ENCODE results near the gene MEGF6.

MEGF6 gene

DNA sequence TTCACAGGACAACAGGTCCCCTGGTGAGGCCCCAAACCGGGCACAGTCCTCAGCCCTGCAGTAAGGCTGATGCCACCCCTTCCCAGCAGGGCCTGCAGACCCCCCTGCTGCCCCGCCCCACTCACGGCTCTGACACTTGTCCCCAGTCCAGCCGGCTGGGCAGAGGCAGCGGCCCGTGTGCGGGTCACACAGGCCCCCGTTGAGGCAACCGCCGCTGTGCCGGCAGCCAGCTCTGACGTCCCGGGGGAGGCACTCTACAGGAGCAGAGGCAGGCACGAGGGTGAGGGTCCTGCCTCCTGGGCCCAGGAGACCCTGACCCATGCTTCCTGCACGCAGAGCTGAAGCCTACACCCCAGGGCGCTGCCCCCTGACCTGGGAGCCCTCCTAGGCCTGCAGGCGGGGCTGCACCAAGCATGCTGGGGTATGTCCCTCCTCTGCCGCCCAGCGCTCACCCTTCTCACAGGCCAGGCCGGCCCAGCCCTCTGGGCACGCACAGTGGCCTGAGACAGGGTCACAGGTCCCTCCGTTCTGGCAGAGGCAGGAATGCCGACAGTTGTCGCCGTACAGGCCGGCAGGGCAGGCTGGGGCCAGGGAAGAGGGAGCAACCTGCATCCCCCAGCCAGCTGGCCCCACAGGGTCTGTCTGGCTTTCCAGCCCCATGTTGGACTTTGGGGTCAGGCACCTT, 112.9 kb downstream of the MEGF6 start:
- 0 out of 2 replicates have a peak overlapping the region, but pooled peaks have one; percentile 5 for H3K9ac ChIP-seq
- H4K20me1 ChIP-seq = peaks cover 100% of the 10 kb centered on the region
- H3K27ac ChIP-seq = 0 out of 2 replicates have a peak overlapping the region, but pooled peaks have one; percentile 8
- H3K4me3 ChIP-seq = no peak overlapping the region
- no peaks in the 10 kb centered on the region for H3K9me3 ChIP-seq
- H3K36me3 ChIP-seq = peaks cover 36% of the 10 kb centered on the region
- peaks cover 94% of the 10 kb centered on the region for H3K4me1 ChIP-seq
- peak overlapping the region; percentile 71 for H3K4me2 ChIP-seq
- no peak for TF ChIP-seq Cebpa-rat (IDR thresholded peaks at IDR 0.05)
- H3K27me3 ChIP-seq = no peaks in the 10 kb centered on the region

DNA sequence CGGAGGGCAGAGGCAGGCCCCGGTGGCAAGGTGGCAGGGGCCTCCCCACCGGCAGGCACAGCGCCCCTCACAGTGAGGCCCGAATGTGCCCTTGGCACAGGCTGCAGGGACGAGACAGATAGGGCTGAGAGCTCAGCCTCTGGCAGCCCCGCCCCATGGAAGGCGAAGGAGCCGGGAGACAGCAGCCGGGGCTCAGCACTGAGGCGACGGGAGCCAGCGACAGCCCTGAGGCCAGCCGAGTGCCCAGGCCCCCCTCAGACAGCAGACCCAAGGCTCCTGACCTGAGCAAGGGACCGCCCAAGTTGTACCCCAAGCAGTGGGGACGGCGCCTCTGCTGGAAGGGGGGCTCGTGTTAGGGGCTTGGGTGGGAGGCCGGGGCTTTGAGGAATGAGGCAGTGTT, 113.8 kb downstream of the MEGF6 start:
- TF ChIP-seq Cebpa-rat (IDR thresholded peaks at IDR 0.05) = no peak
- Histone ChIP-seq H3K4me1 (peaks cover 85% of the 10 kb centered on the region), H3K9ac (no peak overlapping the region), H3K36me3 (peaks cover 37% of the 10 kb centered on the region), H4K20me1 (peaks cover 100% of the 10 kb centered on the region), H3K4me2 (peak overlapping the region; percentile 71), H3K27ac (peak overlapping the region; percentile 8; the same call in 1 of the 2 replicates), H3K4me3 (no peak overlapping the region), H3K9me3 (no peaks in the 10 kb centered on the region), H3K27me3 (no peaks in the 10 kb centered on the region)

DNA sequence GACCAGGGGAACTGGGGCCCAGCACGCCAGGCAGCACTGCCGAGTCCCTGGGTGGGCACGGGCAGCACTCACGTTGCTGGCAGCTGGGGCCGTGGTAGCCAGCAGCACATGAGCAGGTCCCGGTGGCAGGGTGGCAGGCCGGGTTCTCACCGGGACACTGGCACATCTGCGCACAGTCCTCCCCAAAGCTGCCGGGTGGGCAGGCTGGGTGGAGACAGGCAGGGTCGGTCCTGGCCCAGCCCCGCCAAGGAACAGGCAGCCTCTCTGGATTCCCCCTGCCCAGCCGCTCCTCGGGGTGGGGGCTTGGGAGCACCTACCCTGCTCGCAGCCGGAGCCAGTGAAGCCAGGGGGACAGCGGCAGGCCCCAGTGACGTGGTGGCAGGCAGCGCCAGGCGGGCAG, 114.4 kb downstream of the MEGF6 start:
- Histone ChIP-seq H3K4me1 (peaks cover 81% of the 10 kb centered on the region), H3K4me2 (peak overlapping the region; percentile 71), H3K9me3 (no peaks in the 10 kb centered on the region), H3K27me3 (no peaks in the 10 kb centered on the region), H4K20me1 (peaks cover 100% of the 10 kb centered on the region), H3K27ac (no peak overlapping the region; the same call in 1 of the 2 replicates), H3K36me3 (peaks cover 37% of the 10 kb centered on the region), H3K9ac (no peak overlapping the region), H3K4me3 (no peak overlapping the region)
- no peak for TF ChIP-seq Cebpa-rat (IDR thresholded peaks at IDR 0.05)

DNA sequence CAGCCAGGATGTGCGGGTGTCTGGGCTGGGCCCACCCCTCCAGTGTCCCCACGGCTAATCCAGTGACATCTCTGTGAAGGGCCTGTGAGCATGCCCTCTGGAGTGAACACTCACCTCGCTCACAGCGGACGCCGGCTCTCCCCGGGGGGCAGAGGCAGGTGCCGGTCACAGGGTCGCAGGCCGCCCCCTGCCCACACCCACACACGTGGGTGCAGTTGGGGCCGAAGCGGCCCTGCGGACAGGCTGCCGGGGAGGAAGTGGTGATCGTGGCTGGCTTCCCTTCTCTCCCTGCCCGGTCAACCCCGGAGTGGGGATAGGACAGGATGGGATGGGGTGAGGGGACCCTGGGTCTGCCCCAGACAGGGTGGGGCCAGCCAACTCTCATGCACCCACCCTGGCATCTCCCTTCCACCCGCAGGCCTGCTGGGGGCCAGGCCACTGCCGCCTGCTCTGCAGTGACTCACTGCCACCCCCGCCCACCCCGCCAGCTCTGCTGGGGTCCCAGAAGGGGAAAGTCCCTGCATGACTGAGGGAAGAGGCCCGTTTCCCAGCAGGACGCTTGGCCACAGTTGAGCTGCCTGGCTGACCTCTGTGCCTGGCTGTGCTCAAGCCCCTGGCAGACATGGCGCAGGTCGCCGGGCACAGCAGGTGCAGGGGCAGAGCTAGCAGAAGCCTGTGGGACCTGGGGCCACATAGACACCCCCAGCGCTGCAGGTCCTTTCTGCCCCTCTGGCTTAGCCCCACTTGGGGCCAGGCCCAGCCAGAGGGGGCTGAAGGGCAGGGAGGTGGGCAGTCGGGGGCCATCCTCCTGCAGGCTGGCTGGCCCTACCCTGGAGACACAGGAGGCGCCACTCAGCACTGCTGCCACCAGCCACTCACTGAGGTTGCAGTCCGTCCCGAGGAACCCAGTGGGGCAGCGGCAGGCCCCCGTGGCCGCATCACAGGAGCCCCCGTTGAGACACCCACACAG, 115.2 kb downstream of the MEGF6 start:
- H3K4me3 ChIP-seq = no peak overlapping the region
- TF ChIP-seq Cebpa-rat (IDR thresholded peaks at IDR 0.05) = no peak
- H3K27ac ChIP-seq = no peak overlapping the region
- H3K9ac ChIP-seq = peak overlapping the region; percentile 50
- no peaks in the 10 kb centered on the region for H3K27me3 ChIP-seq
- H3K4me2 ChIP-seq = peak overlapping the region; percentile 71
- no peaks in the 10 kb centered on the region for H3K9me3 ChIP-seq
- H3K36me3 ChIP-seq = peaks cover 37% of the 10 kb centered on the region
- peaks cover 74% of the 10 kb centered on the region for H3K4me1 ChIP-seq
- peaks cover 94% of the 10 kb centered on the region for H4K20me1 ChIP-seq

DNA sequence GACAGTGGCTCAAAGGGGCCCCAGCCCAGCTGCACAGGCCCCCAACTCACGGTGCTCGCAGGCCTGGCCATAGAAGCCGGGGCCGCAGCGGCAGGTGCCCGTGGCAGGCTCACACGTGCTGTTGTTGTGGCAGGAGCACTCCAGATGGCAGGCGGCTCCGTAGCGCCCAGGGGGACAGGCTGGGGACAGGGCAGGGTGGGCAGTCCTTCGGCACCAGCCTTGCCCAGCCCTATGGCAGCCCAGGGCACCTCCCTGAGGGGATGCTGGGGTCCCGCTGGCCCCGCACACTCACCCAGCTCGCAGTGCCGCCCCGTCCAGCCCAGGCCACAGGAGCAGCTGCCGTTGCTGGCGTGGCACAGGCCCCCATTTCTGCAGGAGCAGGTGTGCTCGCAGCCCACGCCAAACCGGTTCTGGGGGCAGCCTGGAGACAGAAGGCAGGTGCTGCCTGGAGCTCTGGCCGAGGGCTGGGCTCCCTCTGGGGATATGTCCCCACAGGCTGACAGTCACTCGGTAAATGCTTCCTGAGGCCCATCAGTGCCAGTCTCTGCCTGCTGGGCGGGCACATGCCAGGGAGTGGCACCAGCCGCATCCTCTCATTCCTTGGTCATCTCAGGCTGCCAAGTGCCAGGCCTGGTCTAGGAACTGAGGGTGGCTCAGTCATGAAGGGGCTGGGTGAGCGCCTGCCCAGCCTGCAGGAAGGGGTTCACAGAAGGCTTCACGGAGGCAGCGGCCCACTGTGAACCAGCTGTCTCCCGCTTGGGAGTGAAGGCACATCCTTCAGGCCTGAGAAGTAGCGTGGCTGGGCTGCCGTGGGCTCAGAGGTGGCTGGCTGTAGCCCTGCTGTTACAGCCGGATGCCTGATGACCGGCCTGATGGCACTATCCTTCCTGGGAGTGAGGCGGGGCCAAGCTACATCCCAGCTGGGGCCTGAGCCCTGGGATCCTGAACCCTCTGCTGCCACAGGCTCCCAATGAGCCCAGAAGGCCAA, 116.7 kb downstream of the MEGF6 start:
- H3K9ac ChIP-seq = peak overlapping the region; percentile 50
- H3K27ac ChIP-seq = peak overlapping the region; percentile 9; the same call in 1 of the 2 replicates
- peaks cover 2% of the 10 kb centered on the region for H3K9me3 ChIP-seq
- H3K4me3 ChIP-seq = no peak overlapping the region
- H3K27me3 ChIP-seq = no peaks in the 10 kb centered on the region
- no peak for TF ChIP-seq Cebpa-rat (IDR thresholded peaks at IDR 0.05)
- peaks cover 79% of the 10 kb centered on the region for H4K20me1 ChIP-seq
- H3K36me3 ChIP-seq = peaks cover 37% of the 10 kb centered on the region
- H3K4me1 ChIP-seq = peaks cover 64% of the 10 kb centered on the region
- H3K4me2 ChIP-seq = peak overlapping the region; percentile 71

DNA sequence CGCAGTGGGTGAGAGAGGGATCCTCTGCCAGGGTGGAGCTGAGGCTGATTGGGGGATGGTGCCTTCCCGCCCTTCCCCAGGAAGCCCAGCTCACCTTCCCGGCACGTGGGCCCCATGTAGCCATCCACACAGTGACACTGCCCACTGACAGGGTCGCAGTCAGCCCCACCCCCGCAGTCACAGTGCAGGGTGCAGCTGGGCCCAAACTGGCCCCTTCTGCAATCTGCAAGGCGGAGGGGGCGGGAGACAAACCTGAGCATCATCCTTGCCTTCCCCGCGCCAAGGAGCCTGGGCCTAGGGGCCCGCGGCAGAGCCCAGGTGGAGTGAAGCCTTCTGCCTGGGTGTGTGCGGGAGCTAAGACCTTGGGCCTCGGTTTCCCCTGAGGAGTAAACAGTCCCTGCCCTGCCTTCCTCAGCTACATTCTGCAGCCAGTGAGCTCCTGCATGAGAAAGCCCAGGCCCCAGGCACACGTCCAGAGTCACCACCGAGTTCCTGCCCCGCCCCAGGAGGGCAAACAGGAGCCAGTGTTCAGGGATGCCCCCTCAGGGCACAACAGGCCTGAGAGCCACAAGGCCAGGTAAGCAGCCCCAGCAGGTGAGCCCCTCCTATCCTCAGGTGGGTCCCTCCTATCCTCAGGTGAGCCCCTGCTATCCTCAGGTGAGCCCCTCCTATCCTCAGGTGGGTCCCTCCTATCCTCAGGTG, 118.6 kb downstream of the MEGF6 start:
- Histone ChIP-seq H4K20me1 (peaks cover 60% of the 10 kb centered on the region), H3K9ac (no peak overlapping the region), H3K9me3 (peaks cover 19% of the 10 kb centered on the region), H3K27me3 (no peaks in the 10 kb centered on the region), H3K4me1 (peaks cover 45% of the 10 kb centered on the region), H3K4me3 (no peak overlapping the region), H3K4me2 (no peak overlapping the region), H3K27ac (no peak overlapping the region), H3K36me3 (peaks cover 41% of the 10 kb centered on the region)
- TF ChIP-seq Cebpa-rat (IDR thresholded peaks at IDR 0.05) = no peak

DNA sequence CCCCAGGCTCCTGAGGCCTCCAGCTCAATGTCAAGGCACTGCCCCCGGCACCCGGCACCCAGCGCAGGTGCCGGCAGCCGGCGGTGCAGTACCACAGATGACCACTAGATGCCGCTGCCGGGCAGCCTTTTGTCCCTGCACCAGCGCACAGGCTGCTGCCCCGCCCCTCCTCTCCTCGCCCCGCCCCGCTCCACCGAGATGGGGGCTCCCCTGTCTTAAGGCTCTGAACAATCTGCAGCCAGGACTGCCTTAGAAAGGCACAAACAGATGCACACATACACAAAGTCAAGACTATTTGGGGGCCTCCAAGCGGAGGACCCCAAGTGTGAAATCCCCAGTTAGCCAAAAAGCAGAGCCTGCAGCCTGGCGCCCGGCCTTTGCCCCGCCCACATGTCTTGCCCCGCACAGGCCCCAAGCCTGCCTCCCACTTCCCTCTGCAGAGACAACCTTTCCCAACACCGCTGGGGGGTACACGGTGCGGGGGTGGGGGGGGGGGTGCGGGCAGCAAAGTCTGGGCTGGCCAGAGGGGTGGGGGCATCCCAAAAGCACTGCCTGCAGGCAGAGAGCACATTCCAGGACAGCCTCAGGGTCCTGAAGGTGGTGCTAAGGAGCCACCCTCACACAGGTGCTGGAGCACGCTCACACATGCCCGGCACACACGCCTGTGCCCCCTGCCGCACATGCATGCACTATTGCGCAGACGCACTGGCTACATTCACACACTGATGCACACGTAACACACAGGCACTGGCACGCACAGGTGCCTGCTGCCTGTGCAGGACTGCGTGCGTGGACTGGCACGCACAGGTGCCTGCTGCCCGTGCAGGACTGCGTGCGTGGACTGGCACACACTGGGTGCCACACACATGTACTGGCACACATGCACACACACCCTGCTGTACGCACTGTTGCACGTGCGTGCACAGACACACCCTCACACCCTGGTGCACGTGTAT, 119.7 kb downstream of the MEGF6 start:
- peaks cover 49% of the 10 kb centered on the region for H4K20me1 ChIP-seq
- TF ChIP-seq Cebpa-rat (IDR thresholded peaks at IDR 0.05) = no peak
- H3K4me3 ChIP-seq = no peak overlapping the region
- H3K4me2 ChIP-seq = peak overlapping the region; percentile 50
- peaks cover 19% of the 10 kb centered on the region for H3K9me3 ChIP-seq
- no peaks in the 10 kb centered on the region for H3K27me3 ChIP-seq
- H3K36me3 ChIP-seq = peaks cover 33% of the 10 kb centered on the region
- H3K27ac ChIP-seq = no peak overlapping the region
- no peak overlapping the region for H3K9ac ChIP-seq
- H3K4me1 ChIP-seq = peaks cover 34% of the 10 kb centered on the region
